H9 (cell line): Measurements from ENCODE around the gene CHCHD4. TPM values are rescaled to one million over a fixed set of nuclear protein-coding genes. Genes with fewer than 3 reads are reported as not detected.

Experiments used
- DNase-seq: peaks from one replicate; pipeline ENCODE4 v3.0.0-alpha.2; 2017
- H2AFZ ChIP-seq: one replicate; pipeline ENCODE4 v1.6.1; 2013; ENCODE audit warnings: mild to moderate bottlenecking, low read length, control low read depth, moderate library complexity
- H2AK5ac ChIP-seq: 2 replicates; pipeline ENCODE4 v1.6.1; 2013; ENCODE audit warnings: low read length, control low read depth, mixed read lengths; ENCODE audit not compliant: insufficient read length
- H2BK120ac ChIP-seq: one replicate; pipeline ENCODE4 v1.6.1; 2013; ENCODE audit warnings: low read depth, mild to moderate bottlenecking, low read length, control low read depth, inconsistent platforms; ENCODE audit not compliant: poor library complexity, severe bottlenecking
- H2BK12ac ChIP-seq: 2 replicates; pipeline ENCODE4 v1.6.1; 2013; ENCODE audit warnings: low read length, control low read depth, mixed read lengths, low read depth; ENCODE audit not compliant: insufficient read length
- H2BK15ac ChIP-seq: 2 replicates; pipeline ENCODE4 v1.6.1; 2013; ENCODE audit warnings: low read depth, low read length, control low read depth
- H2BK20ac ChIP-seq: one replicate; pipeline ENCODE4 v1.6.1; 2013; ENCODE audit warnings: low read depth, mild to moderate bottlenecking, low read length, control low read depth, inconsistent platforms; ENCODE audit not compliant: poor library complexity, severe bottlenecking
- H2BK5ac ChIP-seq: 2 replicates; pipeline ENCODE4 v1.6.1; 2013; ENCODE audit warnings: low read length, control low read depth, mixed read lengths; ENCODE audit not compliant: insufficient read length
- H3K14ac ChIP-seq: 2 replicates; pipeline ENCODE4 v1.6.1; 2013; ENCODE audit warnings: low read length, control low read depth; ENCODE audit not compliant: insufficient read depth
- H3K18ac ChIP-seq: 2 replicates; pipeline ENCODE4 v1.6.1; 2013; ENCODE audit warnings: low read depth, mild to moderate bottlenecking, mixed read lengths, low read length, control low read depth; ENCODE audit not compliant: insufficient read length
- H3K23ac ChIP-seq: 2 replicates; pipeline ENCODE4 v1.6.1; 2013; ENCODE audit warnings: low read length, control low read depth, mixed read lengths, low read depth; ENCODE audit not compliant: insufficient read length
- H3K23me2 ChIP-seq: 2 replicates; pipeline ENCODE4 v1.6.1; 2013; ENCODE audit warnings: low read depth, mild to moderate bottlenecking, mixed read lengths, low read length, control low read depth; ENCODE audit not compliant: insufficient read length, poor library complexity, severe bottlenecking
- H3K27ac ChIP-seq: 2 replicates; pipeline ENCODE4 v1.5.1; 2013; ENCODE audit warnings: low read length, control low read depth, mixed read lengths, low read depth; ENCODE audit not compliant: insufficient read length
- H3K27me3 ChIP-seq: 2 replicates; pipeline ENCODE4 v1.6.1; 2013; ENCODE audit warnings: low read length, control low read depth, inconsistent platforms; ENCODE audit not compliant: insufficient read depth
- H3K4ac ChIP-seq: 2 replicates; pipeline ENCODE4 v1.6.1; 2013; ENCODE audit warnings: low read depth, mild to moderate bottlenecking, control low read depth, inconsistent platforms, low read length, moderate library complexity
- H3K4me1 ChIP-seq: 2 replicates; pipeline ENCODE4 v1.6.1; 2013; ENCODE audit warnings: low read length, control low read depth, inconsistent platforms; ENCODE audit not compliant: insufficient read depth
- H3K4me2 ChIP-seq: 2 replicates; pipeline ENCODE4 v1.6.1; 2013; ENCODE audit warnings: low read length, control low read depth, mixed read lengths; ENCODE audit not compliant: insufficient read length, insufficient read depth
- H3K56ac ChIP-seq: 2 replicates; pipeline ENCODE4 v1.6.1; 2013; ENCODE audit warnings: low read depth, mild to moderate bottlenecking, mixed read lengths, low read length, control low read depth; ENCODE audit not compliant: insufficient read length
- H3K79me1 ChIP-seq: 2 replicates; pipeline ENCODE4 v1.6.1; 2013; ENCODE audit warnings: low read depth, mild to moderate bottlenecking, moderate library complexity, low read length, control low read depth, inconsistent platforms; ENCODE audit not compliant: insufficient read depth, poor library complexity, severe bottlenecking
- H3K79me2 ChIP-seq: 2 replicates; pipeline ENCODE4 v1.6.1; 2013; ENCODE audit warnings: low read length, control low read depth, inconsistent platforms; ENCODE audit not compliant: insufficient read depth
- H3K9ac ChIP-seq: 2 replicates; pipeline ENCODE4 v1.6.1; 2013; ENCODE audit warnings: low read length, control low read depth, mixed read lengths; ENCODE audit not compliant: insufficient read length; ENCODE audit errors: extremely low read depth
- H3K9me3 ChIP-seq: one replicate; pipeline ENCODE4 v1.6.1; 2013; ENCODE audit warnings: low read depth, low read length, inconsistent platforms; ENCODE audit not compliant: control insufficient read depth
- H3T11ph ChIP-seq: one replicate; pipeline ENCODE4 v1.6.1; 2013; ENCODE audit warnings: mild to moderate bottlenecking, low read length, control low read depth, inconsistent platforms
- H4K20me1 ChIP-seq: one replicate; pipeline ENCODE4 v1.6.1; 2013; ENCODE audit not compliant: control insufficient read depth, insufficient read length, insufficient read depth
- H4K5ac ChIP-seq: 2 replicates; pipeline ENCODE4 v1.6.1; 2013; ENCODE audit warnings: low read depth, mild to moderate bottlenecking, mixed read lengths, low read length, control low read depth; ENCODE audit not compliant: insufficient read length
- H4K8ac ChIP-seq: replicated peaks from 2 replicates; pipeline ENCODE4 v1.6.1; 2013; ENCODE audit warnings: low read length, control low read depth, mixed read lengths, low read depth; ENCODE audit not compliant: insufficient read length
- H4K91ac ChIP-seq: 2 replicates; pipeline ENCODE4 v1.6.1; 2013; ENCODE audit warnings: low read depth, mild to moderate bottlenecking, moderate library complexity, mixed read lengths, low read length, control low read depth; ENCODE audit not compliant: insufficient read length
- H3K27ac Mint-ChIP-seq, 3 experiments: 2 replicates in 2 of 3; 3 replicates in 1 of 3; pipeline ENCODE4 v1.8.0; 2020 to 2021; ENCODE audit warnings: mixed read lengths in 3 of 3, mild to moderate bottlenecking in 1 of 3, moderate library complexity in 1 of 3
- H3K27me3 Mint-ChIP-seq: 2 replicates; pipeline ENCODE4 v1.8.0; 2021; ENCODE audit warnings: low read depth, mild to moderate bottlenecking, moderate library complexity, mixed read lengths
- H3K36me3 Mint-ChIP-seq, 3 experiments: 2 replicates in 2 of 3; 3 replicates in 1 of 3; pipeline ENCODE4 v1.8.0; 2020 to 2021; ENCODE audit warnings: low read depth in 3 of 3, mixed read lengths in 3 of 3; ENCODE audit not compliant: insufficient read depth in 1 of 3
- H3K4me1 Mint-ChIP-seq, 2 experiments: 2 replicates each; pipeline ENCODE4 v1.8.0; 2020; ENCODE audit warnings: mixed read lengths in 2 of 2
- H3K4me3 Mint-ChIP-seq, 2 experiments: 2 replicates in 1 of 2; 3 replicates in 1 of 2; pipeline ENCODE4 v1.8.0; 2020 to 2021; ENCODE audit warnings: mild to moderate bottlenecking in 2 of 2, mixed read lengths in 2 of 2, moderate library complexity in 1 of 2
- H3K9me3 Mint-ChIP-seq, 2 experiments: 2 replicates in 1 of 2; 3 replicates in 1 of 2; pipeline ENCODE4 v1.8.0; 2020; ENCODE audit warnings: mild to moderate bottlenecking in 2 of 2, mixed read lengths in 2 of 2, moderate library complexity in 1 of 2
- CTCF ChIP-seq: fragments of 200-600 bp; sonication (generic); conservative IDR thresholded peaks from 3 replicates; pipeline ENCODE4 v1.8.0; 2021; ENCODE audit warnings: antibody characterized with exemption, mild to moderate bottlenecking
- WGBS: extraction: QIAGEN DNeasy Blood & Tissue Kit; methylation state at CpG from one replicate; pipeline ENCODE4 v1.1.7; 2013; ENCODE audit warnings: missing lambda C conversion rate, low lambda C conversion rate, mixed read lengths; ENCODE audit not compliant: insufficient read length; ENCODE audit errors: extremely low coverage; 5-methylcytosine and 5-hydroxymethylcytosine counted together
- total RNA-seq: library from RNA; stranded (reverse); gene quantifications from 2 replicates; pipeline ENCODE4 v1.2.1, GENCODE V29; 2021

Gene CHCHD4
- total RNA-seq, 1 experiment from 2014 or later, result 13.7 TPM

- no peaks in the 10 kb centered on the region for H3K4me1 Mint-ChIP-seq
- peaks cover 5 to 16% of the 10 kb centered on the region in 2 experiments; a peak in 4 of 5 replicates for H3K9me3 Mint-ChIP-seq
- H3K27me3 Mint-ChIP-seq, result no peaks in the 10 kb centered on the region
- no peak overlapping the region for H3T11ph ChIP-seq
- H3K4me2 ChIP-seq, result no peak overlapping the region
- H3K56ac ChIP-seq, result no peak overlapping the region
- H3K14ac ChIP-seq, result no peak overlapping the region
- no peak overlapping the region for H2BK20ac ChIP-seq
- H3K18ac ChIP-seq, result no peak overlapping the region
- H3K23ac ChIP-seq, result no peak overlapping the region
- DNase-seq, result no peak
- no peak overlapping the region for H2BK15ac ChIP-seq
- peaks cover 72 to 100% (median 99%) of the 10 kb centered on the region in 3 experiments for H3K36me3 Mint-ChIP-seq
- no peak overlapping the region for H3K4me3 Mint-ChIP-seq
- no peaks in the 10 kb centered on the region for H4K20me1 ChIP-seq
- H3K23me2 ChIP-seq, result no peaks in the 10 kb centered on the region
- H2BK12ac ChIP-seq, result no peak overlapping the region
- H4K91ac ChIP-seq, result no peak overlapping the region
- no peak overlapping the region for H3K4ac ChIP-seq
- TF ChIP-seq CTCF, result no peak
- H2BK5ac ChIP-seq, result no peak overlapping the region
- H4K8ac ChIP-seq, result no peak overlapping the region
- H3K79me1 ChIP-seq, result no peaks in the 10 kb centered on the region
- WGBS, result no CpG with 5 or more reads among the region's 2 CpGs
- H3K4me1 ChIP-seq, result no peaks in the 10 kb centered on the region
- H3K79me2 ChIP-seq, result no peaks in the 10 kb centered on the region
- H3K27ac ChIP-seq, result no peak overlapping the region
- H3K27ac Mint-ChIP-seq, result no peak overlapping the region
- no peaks in the 10 kb centered on the region for H3K9me3 ChIP-seq
- H2AK5ac ChIP-seq, result no peak overlapping the region
- no peaks in the 10 kb centered on the region for H3K27me3 ChIP-seq
- no peak overlapping the region for H2BK120ac ChIP-seq
- H3K9ac ChIP-seq, result no peak overlapping the region
- H2AFZ ChIP-seq, result no peak overlapping the region
- H4K5ac ChIP-seq, result no peak overlapping the region
These were observed 36.6 kb upstream of the CHCHD4 start for GRCh38 chr3:14161282-14161681.
